HCT116 (cell line): Measurements from ENCODE around the gene HAT1. TPM values are rescaled to one million over a fixed set of nuclear protein-coding genes. Genes with fewer than 3 reads are reported as not detected.

Experiments
- ATAC-seq: fragments of 200-7000 bp; cut with Tn5 transposase; 2 replicates; pipeline ENCODE4 v1.9.1; 2020; ENCODE audit warnings: mild to moderate bottlenecking, moderate library complexity
- BruUV-seq: library from RNA; stranded (reverse); fragments of 400-500 nt; replicated peaks from 2 replicates; lab custom pipeline; 2021; lab: Mats Ljungman, UMichigan
- CTCF ChIA-PET: fragments of 300-600 bp; sonication (Branson Sonifier 250); formaldehyde crosslinking; loops from one replicate; lab custom pipeline; 2021; ENCODE audit warnings: antibody characterized with exemption; lab: Charles Lee
- POLR2A ChIA-PET: fragments of 300-600, 350-600 bp; sonication (Branson Sonifier 250); formaldehyde crosslinking; loops from one replicate; lab custom pipeline; 2021; ENCODE audit warnings: antibody characterized with exemption; lab: Charles Lee
- RAD21 ChIA-PET, 2 experiments: fragments of 300-600 bp; sonication (Branson Sonifier 250); formaldehyde crosslinking; loops; one replicate each; lab custom pipeline; 2023; ENCODE audit warnings: low total read pairs in 2 of 2; ENCODE audit not compliant: uncharacterized antibody in 2 of 2, unreplicated experiment in 2 of 2, low non-redundant PET in 1 of 2; lab: Charles Lee
- DNase-seq: peaks from one replicate; pipeline ENCODE4 v3.0.0-alpha.2; 2010; ENCODE audit warnings: low read depth, low spot score
- H2AFZ ChIP-seq: fragments of 200-600 bp; shearing (Covaris generic), sonication (generic); 2 replicates; pipeline ENCODE4 v1.6.1; 2017; ENCODE audit warnings: low read depth, mixed run types, mixed read lengths, antibody characterized with exemption, low read length; ENCODE audit not compliant: poor library complexity, severe bottlenecking
- H3K27ac ChIP-seq: 2 replicates; pipeline ENCODE4 v1.5.1; 2012; ENCODE audit warnings: low read depth, low read length
- H3K27me3 ChIP-seq: fragments of 200-600 bp; sonication (generic); 2 replicates; pipeline ENCODE4 v1.6.1; 2016; ENCODE audit warnings: mixed run types, low read length, mixed read lengths; ENCODE audit not compliant: insufficient read depth
- H3K36me3 ChIP-seq, 2 experiments: fragments of 200-500 bp in 1 of 2; fragments of 200-600 bp in 1 of 2; sonication (Bioruptor generic) in 1 of 2; sonication (generic) in 1 of 2; 2 replicates each; pipeline versions ENCODE4 v1.5.1 to v1.6.1; 2014 to 2016; ENCODE audit warnings: low read length in 2 of 2, inconsistent platforms in 1 of 2, mixed read lengths in 1 of 2, mixed run types in 1 of 2; ENCODE audit not compliant: insufficient read depth in 2 of 2, control insufficient read depth in 1 of 2
- H3K4me1 ChIP-seq, 2 experiments: fragments of 200-600 bp in 1 of 2; sonication (generic) in 1 of 2; 2 replicates each; pipeline versions ENCODE4 v1.5.1 to v1.6.1; 2012 to 2017; ENCODE audit warnings: low read length in 2 of 2, inconsistent platforms in 1 of 2, mild to moderate bottlenecking in 1 of 2, mixed read lengths in 1 of 2, mixed run types in 1 of 2, moderate library complexity in 1 of 2; ENCODE audit not compliant: insufficient read depth in 2 of 2, control insufficient read depth in 1 of 2
- H3K4me2 ChIP-seq: fragments of 200-600 bp; sonication (generic); 2 replicates; pipeline ENCODE4 v1.6.1; 2017; ENCODE audit warnings: mixed run types, low read length, mixed read lengths
- H3K4me3 ChIP-seq, 2 experiments: fragments of 200-600 bp in 1 of 2; sonication (generic) in 1 of 2; replicated peaks in 1 of 2; 2 replicates each; pipeline ENCODE4 v1.5.1; 2011 to 2016; ENCODE audit warnings: low read length in 2 of 2, control low read depth in 1 of 2, low read depth in 1 of 2, mild to moderate bottlenecking in 1 of 2, mixed read lengths in 1 of 2, mixed run types in 1 of 2
- H3K79me2 ChIP-seq: fragments of 200-600 bp; sonication (generic); 2 replicates; pipeline ENCODE4 v1.6.1; 2017; ENCODE audit warnings: mild to moderate bottlenecking, mixed run types, low read length, moderate library complexity, mixed read lengths; ENCODE audit not compliant: insufficient read depth
- H3K9ac ChIP-seq: fragments of 200-600 bp; sonication (generic); 2 replicates; pipeline ENCODE4 v1.6.1; 2016; ENCODE audit warnings: low read length, mixed read lengths
- H3K9me2 ChIP-seq: fragments of 200-600 bp; sonication (generic), shearing (Covaris generic); 2 replicates; pipeline ENCODE4 v1.6.1; 2017; ENCODE audit warnings: mixed run types, mild to moderate bottlenecking, moderate library complexity; ENCODE audit not compliant: insufficient read depth
- H3K9me3 ChIP-seq, 2 experiments: fragments of 200-500 bp in 1 of 2; fragments of 200-600 bp in 1 of 2; sonication (Bioruptor generic) in 1 of 2; sonication (generic) in 1 of 2; 2 replicates each; pipeline ENCODE4 v1.6.1; 2014 to 2017; ENCODE audit warnings: low read length in 2 of 2, mixed read lengths in 2 of 2, inconsistent platforms in 1 of 2, low read depth in 1 of 2, mild to moderate bottlenecking in 1 of 2, mixed run types in 1 of 2, moderate library complexity in 1 of 2; ENCODE audit not compliant: control insufficient read depth in 1 of 2, insufficient read depth in 1 of 2
- H4K20me1 ChIP-seq: fragments of 200-600 bp; sonication (generic), shearing (Covaris generic); 2 replicates; pipeline ENCODE4 v1.6.1; 2017; ENCODE audit warnings: mixed run types, mild to moderate bottlenecking, moderate library complexity; ENCODE audit not compliant: insufficient read depth
- ATF3 ChIP-seq: IDR thresholded peaks from 2 replicates; pipeline ENCODE4 v1.6.1; 2012
- CBX3 ChIP-seq: IDR thresholded peaks from 2 replicates; pipeline ENCODE4 v1.6.1; 2012; ENCODE audit warnings: low read depth
- CEBPB ChIP-seq: IDR thresholded peaks from 2 replicates; pipeline ENCODE4 v1.6.1; 2012; ENCODE audit warnings: low read depth
- EGR1 ChIP-seq: IDR thresholded peaks from 2 replicates; pipeline ENCODE4 v1.6.1; 2012; ENCODE audit warnings: low read depth
- ELF1 ChIP-seq: IDR thresholded peaks from 2 replicates; pipeline ENCODE4 v1.6.1; 2012; ENCODE audit warnings: low read depth, borderline replicate concordance
- EZH2 ChIP-seq: fragments of 200-600 bp; sonication (generic); IDR thresholded peaks from 2 replicates; pipeline ENCODE4 v1.6.1; 2017; ENCODE audit warnings: antibody characterized with exemption, mixed run types
- EZH2phosphoT487 ChIP-seq: fragments of 200-600 bp; IDR thresholded peaks from 2 replicates; pipeline ENCODE4 v1.6.1; 2018; ENCODE audit warnings: antibody characterized with exemption, borderline replicate concordance
- JUND ChIP-seq: IDR thresholded peaks from 2 replicates; pipeline ENCODE4 v1.6.1; 2012
- POLR2A ChIP-seq: IDR thresholded peaks from 2 replicates; pipeline ENCODE4 v1.7.0; 2011; ENCODE audit warnings: borderline replicate concordance; ENCODE audit not compliant: insufficient read depth, insufficient read length; ENCODE audit errors: extremely low read depth
- POLR2AphosphoS5 ChIP-seq: IDR thresholded peaks from 2 replicates; pipeline ENCODE4 v1.6.1; 2011; ENCODE audit warnings: mild to moderate bottlenecking, low read depth, low read length, moderate library complexity
- RAD21 ChIP-seq: IDR thresholded peaks from 2 replicates; pipeline ENCODE4 v1.6.1; 2012; ENCODE audit warnings: low read depth, mild to moderate bottlenecking
- SIN3A ChIP-seq: IDR thresholded peaks from 2 replicates; pipeline ENCODE4 v1.6.1; 2012; ENCODE audit warnings: low read depth
- SRF ChIP-seq: IDR thresholded peaks from 2 replicates; pipeline ENCODE4 v1.6.1; 2012; ENCODE audit warnings: low read depth
- TCF7L2 ChIP-seq: IDR thresholded peaks from 2 replicates; pipeline ENCODE4 v1.7.0; 2011; ENCODE audit warnings: borderline replicate concordance, inconsistent platforms; ENCODE audit not compliant: insufficient read depth, insufficient read length; ENCODE audit errors: extremely low read depth
- YY1 ChIP-seq: IDR thresholded peaks from 2 replicates; pipeline ENCODE4 v1.6.1; 2011; ENCODE audit warnings: low read length, low read depth, moderate library complexity, mild to moderate bottlenecking; ENCODE audit not compliant: insufficient replicate concordance; ENCODE audit errors: extremely low read depth
- ZFX ChIP-seq: fragments of 450-650 bp; IDR thresholded peaks from 2 replicates; pipeline ENCODE4 v1.6.1; 2017
- intact Hi-C: fragments of 100-400 bp; cut with micrococcal nuclease; formaldehyde crosslinking; loops from 2 replicates; pipeline ENCODE4 v1.10.0; 2022
- total RNA-seq: library from RNA; stranded (reverse); gene quantifications from one replicate; pipeline ENCODE4 v1.2.1, GENCODE V29; 2021; ENCODE audit not compliant: unreplicated experiment
- TF ChIP-seq, protein P1 (sequence below): IDR thresholded peaks from 2 replicates; pipeline ENCODE4 v1.6.1; 2011; ENCODE audit warnings: mild to moderate bottlenecking, low read length, moderate library complexity; ENCODE audit not compliant: insufficient replicate concordance; ENCODE audit errors: extremely low read depth
- TF ChIP-seq, protein P2 (sequence below), 3 experiments: fragments of 200-600 bp in 1 of 3; sonication (generic) in 1 of 3; IDR thresholded peaks in 2 of 3; conservative IDR thresholded peaks in 1 of 3; 2 replicates each; pipeline ENCODE4 v1.5.1; 2012 to 2017; ENCODE audit warnings: low read depth in 2 of 3, low read length in 2 of 3, antibody characterized with exemption in 1 of 3, borderline replicate concordance in 1 of 3, control low read depth in 1 of 3, mild to moderate bottlenecking in 1 of 3, mixed read lengths in 1 of 3, mixed run types in 1 of 3, moderate library complexity in 1 of 3; ENCODE audit not compliant: insufficient read depth in 1 of 3

The HAT1 gene
- total RNA-seq, 1 experiment from 2014 or later: 72.6 TPM

- ChIA-PET CTCF (no interaction called here), RAD21 (interaction anchor here in 1 of 2 experiments (0.6 kb wide), 1 partner anchor 25 kb away, joined by 4 read pairs; no protein-coding TSS in a partner anchor), POLR2A (no interaction called here)
- Histone ChIP-seq H2AFZ (no peak overlapping the region), H3K36me3 (peaks cover 0 to 7% of the 10 kb centered on the region in 2 experiments; a peak in 1 of 4 replicates), H3K9me3 (no peaks in the 10 kb centered on the region), H4K20me1 (no peaks in the 10 kb centered on the region), H3K4me1 (peaks cover 8 to 15% of the 10 kb centered on the region in 2 experiments; a peak in 3 of 4 replicates), H3K79me2 (peaks cover 13% of the 10 kb centered on the region), H3K4me3 (no peak overlapping the region), H3K27ac (no peak overlapping the region), H3K9me2 (no peaks in the 10 kb centered on the region), H3K9ac (no peak overlapping the region), H3K4me2 (no peak overlapping the region), H3K27me3 (no peaks in the 10 kb centered on the region)
- no TSS peak for BruUV-seq
- TF ChIP-seq EGR1 (no peak), CEBPB (no peak), EZH2phosphoT487 (no peak), POLR2AphosphoS5 (no peak), POLR2A (no peak), ELF1 (no peak), RAD21 (no peak), CBX3 (no peak), ZFX (no peak), SIN3A (no peak), YY1 (no peak), EZH2 (no peak), TCF7L2 (no peak), SRF (no peak), JUND (no peak), ATF3 (no peak)
- TF ChIP-seq, protein P1, sequence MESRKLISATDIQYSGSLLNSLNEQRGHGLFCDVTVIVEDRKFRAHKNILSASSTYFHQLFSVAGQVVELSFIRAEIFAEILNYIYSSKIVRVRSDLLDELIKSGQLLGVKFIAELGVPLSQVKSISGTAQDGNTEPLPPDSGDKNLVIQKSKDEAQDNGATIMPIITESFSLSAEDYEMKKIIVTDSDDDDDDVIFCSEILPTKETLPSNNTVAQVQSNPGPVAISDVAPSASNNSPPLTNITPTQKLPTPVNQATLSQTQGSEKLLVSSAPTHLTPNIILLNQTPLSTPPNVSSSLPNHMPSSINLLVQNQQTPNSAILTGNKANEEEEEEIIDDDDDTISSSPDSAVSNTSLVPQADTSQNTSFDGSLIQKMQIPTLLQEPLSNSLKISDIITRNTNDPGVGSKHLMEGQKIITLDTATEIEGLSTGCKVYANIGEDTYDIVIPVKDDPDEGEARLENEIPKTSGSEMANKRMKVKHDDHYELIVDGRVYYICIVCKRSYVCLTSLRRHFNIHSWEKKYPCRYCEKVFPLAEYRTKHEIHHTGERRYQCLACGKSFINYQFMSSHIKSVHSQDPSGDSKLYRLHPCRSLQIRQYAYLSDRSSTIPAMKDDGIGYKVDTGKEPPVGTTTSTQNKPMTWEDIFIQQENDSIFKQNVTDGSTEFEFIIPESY: no peak
- TF ChIP-seq, protein P2, sequence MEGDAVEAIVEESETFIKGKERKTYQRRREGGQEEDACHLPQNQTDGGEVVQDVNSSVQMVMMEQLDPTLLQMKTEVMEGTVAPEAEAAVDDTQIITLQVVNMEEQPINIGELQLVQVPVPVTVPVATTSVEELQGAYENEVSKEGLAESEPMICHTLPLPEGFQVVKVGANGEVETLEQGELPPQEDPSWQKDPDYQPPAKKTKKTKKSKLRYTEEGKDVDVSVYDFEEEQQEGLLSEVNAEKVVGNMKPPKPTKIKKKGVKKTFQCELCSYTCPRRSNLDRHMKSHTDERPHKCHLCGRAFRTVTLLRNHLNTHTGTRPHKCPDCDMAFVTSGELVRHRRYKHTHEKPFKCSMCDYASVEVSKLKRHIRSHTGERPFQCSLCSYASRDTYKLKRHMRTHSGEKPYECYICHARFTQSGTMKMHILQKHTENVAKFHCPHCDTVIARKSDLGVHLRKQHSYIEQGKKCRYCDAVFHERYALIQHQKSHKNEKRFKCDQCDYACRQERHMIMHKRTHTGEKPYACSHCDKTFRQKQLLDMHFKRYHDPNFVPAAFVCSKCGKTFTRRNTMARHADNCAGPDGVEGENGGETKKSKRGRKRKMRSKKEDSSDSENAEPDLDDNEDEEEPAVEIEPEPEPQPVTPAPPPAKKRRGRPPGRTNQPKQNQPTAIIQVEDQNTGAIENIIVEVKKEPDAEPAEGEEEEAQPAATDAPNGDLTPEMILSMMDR (IDR thresholded peaks at IDR 0.05 in 2 of 3, conservative IDR thresholded peaks at IDR 0.05 in 1 of 3; ENCODE audit: borderline replicate concordance in 1 of 3, insufficient read depth in 1 of 3, low read depth in 2 of 3, low read length in 2 of 3): no peak
- DNase-seq (no peak), ATAC-seq (no peak)
- intact Hi-C loops: no loop called here
These were observed 32.5 kb upstream of the HAT1 start for GRCh38 chr2:171889808-171890207.
